Skin of body (tissue), 2 donors: ENCODE data around the gene CHAT. TPM values are rescaled to one million over a fixed set of nuclear protein-coding genes. Genes with fewer than 3 reads are reported as not detected.

ENCODE experiments used
- DNase-seq: peaks from one replicate; lab custom pipeline; 2025; lab: John Stamatoyannopoulos, UW
- total RNA-seq: library from RNA; depleted of rRNA; stranded (reverse); fragments of >200 nt; gene quantifications from one replicate; pipeline ENCODE4 v1.2.3, GENCODE V29; 2014

CHAT gene
- total RNA-seq = not detected

- DNase-seq = no peak
These were observed at the start of gene CHAT for GRCh38 chr10:49613882-49614241. TSS of gene CHAT (plus strand) at chr10:49614037. CDS start at chr10:49614190, 153 bp downstream.

- no peak for DNase-seq
These were observed 49.3 kb upstream of the CHAT start for GRCh38 chr10:49564461-49565009.

GRCh38 chr10:49567810-49568209 is 46.0 kb upstream of the CHAT start:
- DNase-seq = no peak

- DNase-seq = no peak
These were observed 45.6 kb upstream of the CHAT start for GRCh38 chr10:49568235-49568634.

- DNase-seq = no peak
These were observed 44.7 kb upstream of the CHAT start for GRCh38 chr10:49569031-49569631.

GRCh38 chr10:49571388-49571787 is 42.4 kb upstream of the CHAT start:
- no peak for DNase-seq

- DNase-seq = no peak
These were observed 41.2 kb upstream of the CHAT start for GRCh38 chr10:49572594-49573114.

GRCh38 chr10:49575489-49576072 is 38.3 kb upstream of the CHAT start:
- DNase-seq = no peak

- no peak for DNase-seq
These were observed 36.5 kb upstream of the CHAT start for GRCh38 chr10:49577182-49577925.

GRCh38 chr10:49578392-49578791 is 35.4 kb upstream of the CHAT start:
- no peak for DNase-seq

- no peak for DNase-seq
These were observed 34.2 kb upstream of the CHAT start for GRCh38 chr10:49579621-49580020.

GRCh38 chr10:49585387-49585786 is 28.4 kb upstream of the CHAT start:
- no peak for DNase-seq

GRCh38 chr10:49587981-49588380 is 25.9 kb upstream of the CHAT start:
- DNase-seq = no peak

GRCh38 chr10:49592726-49593563 is 20.9 kb upstream of the CHAT start:
- DNase-seq = no peak

- DNase-seq = no peak
These were observed 20.3 kb upstream of the CHAT start for GRCh38 chr10:49593564-49593875.

- no peak for DNase-seq
These were observed 19.8 kb upstream of the CHAT start for GRCh38 chr10:49593998-49594397.

GRCh38 chr10:49594594-49594993 is 19.2 kb upstream of the CHAT start:
- DNase-seq = no peak

- DNase-seq = no peak
These were observed 18.7 kb upstream of the CHAT start for GRCh38 chr10:49595003-49595712.

GRCh38 chr10:49595713-49596492 is 17.9 kb upstream of the CHAT start:
- DNase-seq = no peak

- no peak for DNase-seq
These were observed 17.4 kb upstream of the CHAT start for GRCh38 chr10:49596493-49596809.
